ENCODE data around the gene ZBTB7C.

Gene ZBTB7C

DNA sequence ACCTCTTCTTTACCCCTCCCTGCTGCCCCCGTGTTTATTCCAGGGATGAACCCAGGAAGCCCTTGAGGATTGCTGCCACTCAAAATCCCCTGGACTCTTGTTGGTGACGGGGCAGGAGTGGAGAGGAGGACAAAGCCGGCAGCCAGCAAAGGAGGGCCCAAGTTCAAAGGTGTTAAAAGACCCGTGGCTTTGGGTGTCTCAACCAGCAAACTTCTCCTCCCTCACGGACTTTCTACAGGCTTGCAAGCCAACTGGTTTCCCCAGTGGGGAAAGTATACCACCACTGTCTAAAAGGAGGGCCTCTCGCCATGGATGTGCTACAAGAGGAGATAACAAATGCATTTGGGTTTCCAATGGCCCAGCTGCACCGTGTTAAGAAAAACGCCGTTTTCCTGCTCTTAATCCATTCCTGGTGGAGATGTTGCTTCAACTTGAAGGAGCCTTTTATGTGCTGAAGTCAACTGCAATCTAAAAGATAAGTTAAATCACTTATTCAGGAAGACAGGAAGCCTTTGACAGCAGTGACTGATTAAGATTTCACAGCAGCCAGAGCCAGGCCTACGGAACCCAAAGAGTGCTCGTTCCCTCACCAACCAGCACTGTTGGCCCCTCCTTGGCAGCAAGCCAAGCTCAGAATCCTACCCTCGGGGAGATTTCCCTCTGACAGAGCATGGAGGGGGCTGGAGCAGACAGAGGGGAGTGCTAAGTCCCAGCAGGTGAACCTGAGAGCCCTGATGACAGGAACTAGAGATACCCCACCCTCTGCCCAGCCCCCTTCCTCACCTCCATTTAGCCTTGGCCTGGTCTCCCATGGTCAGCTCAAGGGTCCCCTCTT lies 57.8 kb downstream of the ZBTB7C start:
- DNase-seq, result no peak

- peak; percentile 62 for DNase-seq
Measured at GRCh38 chr18:48348739-48349138, 60.4 kb downstream of the ZBTB7C start.

DNA sequence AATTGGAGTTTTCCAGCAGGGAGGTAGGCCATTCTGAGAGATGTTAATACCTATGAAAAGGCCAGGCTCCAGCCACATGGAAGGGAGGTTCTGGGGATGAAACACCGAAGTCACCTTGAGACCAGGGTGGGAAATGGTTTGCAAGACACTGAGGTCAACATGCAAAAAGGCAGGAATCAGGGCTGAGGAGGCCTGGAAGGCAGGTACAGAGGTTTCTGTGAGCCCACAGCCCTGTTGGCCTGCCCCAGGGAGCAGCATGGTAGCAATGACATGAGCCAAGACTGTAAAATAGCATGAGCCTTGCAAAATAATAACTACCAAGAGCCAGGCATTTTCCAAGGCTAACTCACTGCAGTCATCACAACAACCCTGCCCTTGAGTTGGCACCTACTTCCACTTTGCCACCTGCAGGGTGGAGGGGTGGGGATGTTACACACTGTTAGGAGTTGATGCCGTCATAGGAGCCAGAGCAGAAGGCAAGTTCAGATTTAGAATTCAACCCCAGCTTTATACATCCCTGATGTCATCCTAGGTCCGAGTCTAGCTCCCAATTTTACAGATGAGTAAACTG lies 61.3 kb downstream of the ZBTB7C start:
- no peak for DNase-seq

DNA sequence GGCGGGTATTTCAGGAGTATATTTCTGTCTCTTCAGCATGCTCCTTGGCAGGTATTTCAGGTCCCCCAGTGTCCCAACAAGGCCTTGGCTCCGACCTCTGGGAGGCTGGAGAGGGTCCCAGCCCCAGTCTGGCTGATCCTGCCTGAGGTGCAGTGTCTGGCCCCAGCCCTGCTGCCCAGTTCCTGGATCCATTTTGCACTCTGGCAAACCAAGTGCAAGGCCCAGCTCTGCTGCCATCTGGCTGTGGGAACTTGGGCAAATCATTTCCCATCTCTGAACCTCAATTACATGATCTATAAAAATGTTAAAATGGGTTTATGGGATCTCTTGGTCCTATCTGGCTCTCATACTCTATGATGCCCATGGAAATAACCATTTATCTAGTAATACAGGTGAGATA lies 63.6 kb downstream of the ZBTB7C start:
- no peak for DNase-seq

- peak; percentile 19 for DNase-seq
Measured at GRCh38 chr18:48342581-48342980, 66.6 kb downstream of the ZBTB7C start.

DNA sequence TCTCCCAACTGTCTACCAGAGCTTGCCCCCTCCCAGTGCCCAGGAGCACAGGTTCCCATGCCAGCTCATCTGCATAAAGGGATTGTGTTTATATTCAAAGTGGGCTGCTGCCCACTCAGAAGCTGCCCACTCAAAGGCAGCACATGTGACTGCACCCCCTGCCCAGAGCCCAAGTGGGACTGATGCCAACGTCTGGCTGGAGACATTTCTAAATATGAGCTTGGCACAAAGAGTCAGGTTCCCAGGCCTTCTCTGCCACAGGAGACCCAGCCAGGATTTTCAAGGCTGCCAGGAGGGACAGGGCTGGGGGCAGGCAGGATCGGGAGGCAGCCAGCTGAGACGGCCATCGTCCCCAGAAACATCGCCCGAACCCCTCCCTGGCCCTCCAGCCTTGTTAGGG lies 67.1 kb downstream of the ZBTB7C start:
- no peak for DNase-seq

GRCh38 chr18:48340560-48340959 lies 68.6 kb downstream of the ZBTB7C start:
- DNase-seq, result no peak

DNA sequence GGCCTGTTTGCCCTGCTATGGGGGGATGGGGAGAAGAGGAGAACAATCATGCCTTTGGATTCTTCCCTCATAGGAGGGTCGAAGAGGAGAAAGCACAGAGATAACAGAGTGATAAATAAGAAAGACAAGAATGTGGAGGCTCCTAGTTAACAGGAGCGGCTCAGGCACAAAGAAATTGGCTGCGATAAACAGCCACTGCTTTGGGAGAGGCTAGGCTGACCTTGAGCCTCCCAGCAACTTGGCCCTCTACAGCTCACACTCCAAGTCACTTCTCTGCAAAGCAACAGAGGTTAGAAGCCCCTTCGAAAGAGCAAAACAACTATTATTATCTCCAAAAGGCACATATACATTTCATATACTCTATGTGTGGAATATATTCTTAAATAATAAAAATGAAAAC lies 69.5 kb downstream of the ZBTB7C start:
- no peak for DNase-seq

- no peak for DNase-seq
Measured at GRCh38 chr18:48338915-48339314, 70.3 kb downstream of the ZBTB7C start.

GRCh38 chr18:48337053-48337452 lies 72.1 kb downstream of the ZBTB7C start:
- no peak for DNase-seq

DNA sequence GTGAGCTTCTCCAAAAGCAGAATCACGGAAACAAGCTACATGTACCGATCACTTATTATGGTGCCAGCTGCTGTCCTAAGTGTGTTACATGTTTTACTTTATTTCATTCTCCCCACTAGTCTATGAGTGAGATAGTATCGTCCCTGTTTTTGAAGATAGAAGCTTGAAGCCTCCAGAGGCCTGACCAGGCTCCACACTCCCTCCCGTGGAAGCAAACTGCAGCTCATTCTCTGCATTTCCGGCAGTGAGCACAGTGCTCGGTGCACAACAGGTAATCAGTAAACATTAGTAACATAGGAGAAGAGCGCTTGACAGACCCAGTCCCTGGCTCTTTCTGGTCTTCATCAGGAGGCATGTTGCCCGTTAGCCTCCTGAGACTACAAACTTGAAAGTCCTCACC lies 72.9 kb downstream of the ZBTB7C start:
- DNase-seq, result no peak

DNA sequence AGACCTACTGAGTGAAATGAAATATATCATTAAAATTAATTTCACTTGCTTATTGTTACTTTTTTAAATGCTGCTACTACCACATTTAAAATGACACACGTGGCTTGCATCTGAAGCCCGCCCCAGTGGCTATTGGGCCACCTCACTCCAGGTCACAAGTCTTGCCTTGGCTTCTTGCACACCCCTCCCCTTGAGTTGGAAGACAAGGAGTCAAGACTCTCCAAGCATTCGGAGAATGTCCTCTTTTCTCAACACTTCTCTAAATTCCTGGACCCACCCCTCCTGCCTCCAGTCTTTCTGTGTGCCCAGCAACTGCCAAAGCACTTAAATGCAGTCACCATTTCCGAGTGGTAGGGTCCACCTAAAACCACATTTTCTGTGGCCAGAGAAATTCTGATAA lies 73.4 kb downstream of the ZBTB7C start:
- DNase-seq, result no peak

DNA sequence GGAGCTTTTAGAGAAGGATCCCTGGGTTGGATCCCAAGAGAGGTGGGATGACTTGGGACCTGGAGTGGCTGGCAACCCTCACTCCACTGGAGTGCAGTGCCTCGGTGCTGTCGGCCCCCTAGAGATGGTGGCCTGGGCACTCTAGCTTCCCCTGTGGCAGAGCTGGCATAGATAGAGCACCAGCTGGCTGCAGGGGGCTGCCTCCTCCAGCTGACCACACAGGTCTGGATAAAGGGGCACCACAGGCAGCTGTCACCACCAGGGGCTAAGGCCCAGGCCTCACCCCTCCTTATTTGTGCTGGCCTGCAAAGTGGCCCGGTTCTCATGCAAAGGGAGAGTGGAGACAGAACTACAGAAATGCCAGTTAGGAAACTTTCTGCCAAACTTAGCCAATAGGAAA lies 74.3 kb downstream of the ZBTB7C start:
- no peak for DNase-seq

GRCh38 chr18:48333563-48333962 lies 75.6 kb downstream of the ZBTB7C start:
- no peak for DNase-seq

DNA sequence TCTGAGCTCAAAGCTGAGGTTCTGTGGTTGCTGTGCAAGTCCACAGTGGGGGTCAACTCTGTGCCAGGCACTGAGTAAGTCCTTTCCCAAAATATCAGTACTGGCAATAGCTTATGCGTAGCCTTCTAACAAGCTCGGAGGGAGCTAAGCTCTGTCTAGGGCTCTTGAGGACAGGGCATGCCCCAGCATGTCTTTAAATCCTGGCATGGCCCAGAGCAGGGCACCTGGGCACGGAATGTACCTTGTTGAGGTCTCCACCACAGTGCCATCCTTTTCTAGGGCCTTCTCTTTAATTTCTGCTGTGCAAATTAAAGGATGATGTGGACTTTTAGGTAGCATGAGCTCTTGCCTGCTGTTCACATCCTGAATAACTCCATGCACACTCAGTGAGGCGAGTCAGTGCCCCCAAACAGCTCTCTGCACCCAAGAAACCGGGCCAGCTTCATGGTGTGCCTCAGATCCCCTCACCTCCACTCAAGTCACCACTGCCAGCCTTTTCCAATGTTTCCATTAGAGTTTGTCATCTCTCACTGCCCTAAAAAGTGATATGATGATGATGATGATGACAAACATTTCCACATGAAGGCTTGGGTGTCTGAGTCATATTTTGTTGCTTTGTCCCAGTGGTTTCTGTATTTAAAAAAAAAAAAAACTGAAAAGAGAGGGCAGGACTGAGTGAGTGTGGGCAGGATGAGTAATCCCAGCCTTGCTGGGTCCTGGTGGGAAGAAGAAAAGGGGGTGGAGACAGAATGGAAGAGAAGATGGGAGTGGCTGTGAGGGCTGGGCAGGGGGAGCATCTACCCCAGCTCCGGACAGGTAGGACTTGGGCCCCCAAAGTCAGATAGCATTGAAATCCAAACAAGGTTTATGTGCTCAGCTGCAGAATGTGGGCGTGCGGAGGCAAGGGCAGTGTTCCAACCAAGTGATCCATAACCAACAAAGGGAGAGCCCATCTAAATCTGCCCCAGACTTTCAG lies 78.9 kb downstream of the ZBTB7C start:
- DNase-seq, result peak; percentile 23

- DNase-seq, result no peak
Measured at GRCh38 chr18:48328473-48329210, 80.5 kb downstream of the ZBTB7C start.

- DNase-seq, result no peak
Measured at GRCh38 chr18:48326901-48327675, 82.1 kb downstream of the ZBTB7C start.

DNA sequence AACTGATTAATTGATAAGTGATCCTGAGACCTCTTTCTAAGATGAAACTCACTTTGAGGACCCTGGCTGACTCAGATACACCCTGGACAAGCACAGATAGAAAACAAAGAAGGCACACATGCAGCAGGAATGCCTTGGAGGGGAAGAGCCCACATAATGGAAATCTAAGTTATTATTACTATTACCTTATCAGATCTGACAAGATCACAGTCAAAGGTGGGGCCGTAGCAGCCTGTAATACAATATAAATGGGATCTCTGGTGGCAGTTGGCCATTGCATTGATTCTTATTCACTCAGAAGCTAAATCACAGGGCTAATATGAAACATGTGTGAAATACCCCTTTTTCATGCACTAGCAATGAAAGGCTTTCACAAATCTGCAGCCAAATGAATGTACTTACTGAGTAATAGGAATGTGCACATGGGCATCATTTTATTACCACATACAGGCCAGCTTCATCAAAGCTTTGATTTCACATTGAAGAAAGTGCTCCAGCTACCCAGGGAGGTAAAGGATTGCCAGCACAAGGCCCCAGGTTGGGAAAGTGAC lies 84.0 kb downstream of the ZBTB7C start:
- DNase-seq, result no peak

DNA sequence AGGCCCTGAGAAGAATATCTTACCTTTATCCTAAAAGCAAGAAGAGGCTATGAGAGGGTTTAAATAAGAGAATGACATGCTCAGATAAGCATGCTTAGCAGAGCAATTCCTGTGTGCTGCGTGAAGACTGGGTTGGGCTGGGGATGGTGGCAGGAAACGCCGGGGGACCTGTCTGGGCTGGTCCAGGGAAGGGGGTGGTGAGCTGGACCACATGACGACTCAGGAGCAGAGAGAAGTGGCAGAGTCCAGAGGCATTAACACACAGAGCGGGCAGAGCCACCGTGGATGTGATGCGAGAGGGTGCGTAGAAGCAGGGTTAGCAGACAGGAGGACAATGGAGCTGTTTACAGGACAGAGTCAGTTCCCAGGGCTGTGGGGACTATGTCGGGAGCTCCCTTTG lies 84.5 kb downstream of the ZBTB7C start:
- no peak for DNase-seq

- no peak for DNase-seq
Measured at GRCh38 chr18:48323151-48323550, 86.0 kb downstream of the ZBTB7C start.

DNA sequence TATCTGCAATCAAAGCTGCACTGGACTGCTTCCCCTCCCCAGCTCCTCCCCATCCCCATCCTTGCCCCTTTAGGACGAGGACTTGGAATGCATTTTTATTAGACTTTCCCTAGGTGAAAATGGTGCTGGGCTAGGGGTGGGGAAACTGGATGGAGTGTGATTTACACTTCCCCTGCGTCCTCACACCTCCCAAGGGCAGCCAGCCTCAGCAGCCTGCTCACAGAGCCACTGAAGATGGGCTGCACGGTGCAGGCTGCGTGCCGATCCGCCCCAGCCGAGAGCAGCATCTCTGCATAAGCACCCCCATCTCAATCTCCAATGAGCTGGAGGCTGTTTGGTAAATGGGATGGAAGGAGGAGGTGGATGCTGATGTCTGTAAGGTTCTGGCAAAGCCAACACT lies 87.6 kb downstream of the ZBTB7C start:
- no peak for DNase-seq

- no peak for DNase-seq
Measured at GRCh38 chr18:48321121-48321520, 88.1 kb downstream of the ZBTB7C start.
